Adipocyte (in vitro differentiated cells): ENCODE measurements around the gene SHOX.
"Not testable (repeated sequence)": the region's sequence is repeated elsewhere in the genome, so short reads cannot be mapped to it uniquely, and the experiment has no call there.

Experiments used
- DNase-seq: peaks from one replicate; pipeline ENCODE4 v3.0.0-alpha.2; 2015; ENCODE audit warnings: low read depth
- H3K27me3 ChIP-seq: replicated peaks from 2 replicates; pipeline ENCODE4 v1.7.0; 2013; ENCODE audit warnings: mild to moderate bottlenecking, low read length, moderate library complexity; ENCODE audit not compliant: control insufficient read depth, insufficient read depth
- H3K36me3 ChIP-seq: 2 replicates; pipeline ENCODE4 v1.7.0; 2013; ENCODE audit warnings: low read length, mild to moderate bottlenecking, moderate library complexity; ENCODE audit not compliant: control insufficient read depth, insufficient read depth, severe bottlenecking
- H3K4me1 ChIP-seq: 2 replicates; pipeline ENCODE4 v1.7.0; 2013; ENCODE audit warnings: mild to moderate bottlenecking, low read length, moderate library complexity; ENCODE audit not compliant: control insufficient read depth, insufficient read depth
- H3K4me3 ChIP-seq: 2 replicates; pipeline ENCODE4 v1.7.0; 2013; ENCODE audit warnings: mild to moderate bottlenecking, low read length, moderate library complexity
- H3K9ac ChIP-seq: 2 replicates; pipeline ENCODE4 v1.7.0; 2013; ENCODE audit warnings: mild to moderate bottlenecking, low read length, moderate library complexity
- H3K9me3 ChIP-seq: 2 replicates; pipeline ENCODE4 v1.7.0; 2013; ENCODE audit warnings: mild to moderate bottlenecking, low read length, moderate library complexity; ENCODE audit not compliant: control insufficient read depth

Gene SHOX

GRCh38 chrX:604616-605015, 26.0 kb upstream of the SHOX start:
- not testable (repeated sequence) for H3K36me3 ChIP-seq, DNase-seq, H3K4me1 ChIP-seq, H3K27me3 ChIP-seq, H3K4me3 ChIP-seq, H3K9ac ChIP-seq, H3K9me3 ChIP-seq

- not testable (repeated sequence) for H3K9ac ChIP-seq, H3K4me3 ChIP-seq, H3K36me3 ChIP-seq, DNase-seq, H3K27me3 ChIP-seq, H3K4me1 ChIP-seq
- peaks cover 20% of the 10 kb centered on the region for H3K9me3 ChIP-seq
These were observed 22.5 kb upstream of the SHOX start for GRCh38 chrX:608088-608487.

GRCh38 chrX:614136-614535, 16.5 kb upstream of the SHOX start:
- no peaks in the 10 kb centered on the region for H3K36me3 ChIP-seq
- DNase-seq: no peak
- no peak overlapping the region for H3K4me3 ChIP-seq
- no peak overlapping the region for H3K9ac ChIP-seq
- no peaks in the 10 kb centered on the region for H3K27me3 ChIP-seq
- H3K9me3 ChIP-seq: peaks cover 20% of the 10 kb centered on the region
- H3K4me1 ChIP-seq: no peaks in the 10 kb centered on the region

GRCh38 chrX:617401-617800, 13.2 kb upstream of the SHOX start:
- H3K9me3 ChIP-seq: no peaks in the 10 kb centered on the region
- DNase-seq: no peak
- peaks cover 6% of the 10 kb centered on the region for H3K27me3 ChIP-seq
- no peak overlapping the region for H3K9ac ChIP-seq
- no peak overlapping the region for H3K4me3 ChIP-seq
- no peaks in the 10 kb centered on the region for H3K36me3 ChIP-seq
- H3K4me1 ChIP-seq: no peaks in the 10 kb centered on the region

- no peak for DNase-seq
- Histone ChIP-seq H3K4me3 (no peak overlapping the region), H3K27me3 (peaks cover 6% of the 10 kb centered on the region)
These were observed 12.7 kb upstream of the SHOX start for GRCh38 chrX:617891-618290.

GRCh38 chrX:618304-618703, 12.3 kb upstream of the SHOX start:
- H3K9me3 ChIP-seq, H3K36me3 ChIP-seq, DNase-seq, H3K27me3 ChIP-seq, H3K4me1 ChIP-seq, H3K4me3 ChIP-seq, H3K9ac ChIP-seq: not testable (repeated sequence)

More at GRCh38 chrX:617891-618290, 12.7 kb upstream of the SHOX start:
- no peaks in the 10 kb centered on the region for H3K36me3 ChIP-seq
- no peaks in the 10 kb centered on the region for H3K4me1 ChIP-seq
- H3K9me3 ChIP-seq: no peaks in the 10 kb centered on the region
- H3K9ac ChIP-seq: no peak overlapping the region

- Histone ChIP-seq H3K9ac (no peak overlapping the region), H3K4me1 (no peaks in the 10 kb centered on the region), H3K27me3 (peaks cover 6% of the 10 kb centered on the region), H3K4me3 (no peak overlapping the region), H3K9me3 (no peaks in the 10 kb centered on the region), H3K36me3 (no peaks in the 10 kb centered on the region)
- no peak for DNase-seq
These were observed 11.7 kb upstream of the SHOX start for GRCh38 chrX:618761-619450.

GRCh38 chrX:619451-619811, 11.2 kb upstream of the SHOX start:
- no peaks in the 10 kb centered on the region for H3K9me3 ChIP-seq
- H3K27me3 ChIP-seq: peaks cover 6% of the 10 kb centered on the region
- H3K36me3 ChIP-seq: no peaks in the 10 kb centered on the region
- H3K4me3 ChIP-seq: no peak overlapping the region
- no peaks in the 10 kb centered on the region for H3K4me1 ChIP-seq
- H3K9ac ChIP-seq: no peak overlapping the region
- DNase-seq: no peak

GRCh38 chrX:619812-620531, 10.6 kb upstream of the SHOX start:
- Histone ChIP-seq H3K9me3 (no peaks in the 10 kb centered on the region), H3K36me3 (no peaks in the 10 kb centered on the region), H3K27me3 (peaks cover 6% of the 10 kb centered on the region), H3K4me1 (no peaks in the 10 kb centered on the region), H3K9ac (no peak overlapping the region), H3K4me3 (no peak overlapping the region)
- no peak for DNase-seq

GRCh38 chrX:621705-622503, 8.7 kb upstream of the SHOX start:
- Histone ChIP-seq H3K4me1 (no peaks in the 10 kb centered on the region), H3K9ac (no peak overlapping the region), H3K4me3 (no peak overlapping the region), H3K36me3 (no peaks in the 10 kb centered on the region), H3K9me3 (no peaks in the 10 kb centered on the region), H3K27me3 (peaks cover 14% of the 10 kb centered on the region)
- no peak for DNase-seq

- not testable (repeated sequence) for DNase-seq, H3K9me3 ChIP-seq, H3K4me1 ChIP-seq, H3K36me3 ChIP-seq, H3K9ac ChIP-seq, H3K4me3 ChIP-seq
- H3K27me3 ChIP-seq: peaks cover 23% of the 10 kb centered on the region
These were observed 7.8 kb upstream of the SHOX start for GRCh38 chrX:622802-623201.
